Panc1 (cell line): ENCODE data around the gene KANSL1L.

Experiments used
- CTCF ChIP-seq: fragments of 450-650 bp; IDR thresholded peaks from 2 replicates; pipeline ENCODE4 v1.5.1; 2017; ENCODE audit warnings: mild to moderate bottlenecking
- TF ChIP-seq, protein P1 (sequence below), 2 experiments: IDR thresholded peaks; 2 replicates each; pipeline ENCODE4 v1.6.1; 2011 to 2012; ENCODE audit warnings: low read depth in 2 of 2, control low read depth in 1 of 2, low read length in 1 of 2, mild to moderate bottlenecking in 1 of 2, moderate library complexity in 1 of 2; ENCODE audit not compliant: insufficient read depth in 1 of 2

- no peak for TF ChIP-seq CTCF
- TF ChIP-seq, protein P1, sequence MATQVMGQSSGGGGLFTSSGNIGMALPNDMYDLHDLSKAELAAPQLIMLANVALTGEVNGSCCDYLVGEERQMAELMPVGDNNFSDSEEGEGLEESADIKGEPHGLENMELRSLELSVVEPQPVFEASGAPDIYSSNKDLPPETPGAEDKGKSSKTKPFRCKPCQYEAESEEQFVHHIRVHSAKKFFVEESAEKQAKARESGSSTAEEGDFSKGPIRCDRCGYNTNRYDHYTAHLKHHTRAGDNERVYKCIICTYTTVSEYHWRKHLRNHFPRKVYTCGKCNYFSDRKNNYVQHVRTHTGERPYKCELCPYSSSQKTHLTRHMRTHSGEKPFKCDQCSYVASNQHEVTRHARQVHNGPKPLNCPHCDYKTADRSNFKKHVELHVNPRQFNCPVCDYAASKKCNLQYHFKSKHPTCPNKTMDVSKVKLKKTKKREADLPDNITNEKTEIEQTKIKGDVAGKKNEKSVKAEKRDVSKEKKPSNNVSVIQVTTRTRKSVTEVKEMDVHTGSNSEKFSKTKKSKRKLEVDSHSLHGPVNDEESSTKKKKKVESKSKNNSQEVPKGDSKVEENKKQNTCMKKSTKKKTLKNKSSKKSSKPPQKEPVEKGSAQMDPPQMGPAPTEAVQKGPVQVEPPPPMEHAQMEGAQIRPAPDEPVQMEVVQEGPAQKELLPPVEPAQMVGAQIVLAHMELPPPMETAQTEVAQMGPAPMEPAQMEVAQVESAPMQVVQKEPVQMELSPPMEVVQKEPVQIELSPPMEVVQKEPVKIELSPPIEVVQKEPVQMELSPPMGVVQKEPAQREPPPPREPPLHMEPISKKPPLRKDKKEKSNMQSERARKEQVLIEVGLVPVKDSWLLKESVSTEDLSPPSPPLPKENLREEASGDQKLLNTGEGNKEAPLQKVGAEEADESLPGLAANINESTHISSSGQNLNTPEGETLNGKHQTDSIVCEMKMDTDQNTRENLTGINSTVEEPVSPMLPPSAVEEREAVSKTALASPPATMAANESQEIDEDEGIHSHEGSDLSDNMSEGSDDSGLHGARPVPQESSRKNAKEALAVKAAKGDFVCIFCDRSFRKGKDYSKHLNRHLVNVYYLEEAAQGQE (IDR thresholded peaks at IDR 0.05; ENCODE audit: insufficient read depth in 1 of 2, low read depth in 2 of 2, low read length in 1 of 2): no peak
Measured at GRCh38 chr2:210172219-210172575, 988 bp upstream of the KANSL1L start.
